ENCODE results near the gene BRIP1.

DNA sequence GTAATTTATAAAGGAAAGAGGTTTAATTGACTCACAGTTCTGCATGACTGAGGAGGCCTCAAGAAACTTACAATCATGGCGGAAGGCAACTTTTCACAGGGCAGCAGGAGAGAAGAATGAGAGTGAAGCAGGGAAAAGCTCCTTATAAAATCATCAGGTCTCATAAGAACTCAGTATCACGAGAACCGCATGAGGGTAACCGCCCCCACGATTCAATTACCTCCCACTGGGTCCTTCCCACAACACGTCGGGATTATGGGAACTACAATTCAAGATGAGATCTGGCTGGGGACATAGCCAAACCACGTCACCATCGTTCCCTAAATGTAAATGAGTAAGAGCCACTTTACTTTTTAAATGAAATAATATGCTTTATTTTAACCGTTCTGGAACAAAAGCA is 182.4 kb downstream of the BRIP1 start:
- TF ChIP-seq, protein P1, sequence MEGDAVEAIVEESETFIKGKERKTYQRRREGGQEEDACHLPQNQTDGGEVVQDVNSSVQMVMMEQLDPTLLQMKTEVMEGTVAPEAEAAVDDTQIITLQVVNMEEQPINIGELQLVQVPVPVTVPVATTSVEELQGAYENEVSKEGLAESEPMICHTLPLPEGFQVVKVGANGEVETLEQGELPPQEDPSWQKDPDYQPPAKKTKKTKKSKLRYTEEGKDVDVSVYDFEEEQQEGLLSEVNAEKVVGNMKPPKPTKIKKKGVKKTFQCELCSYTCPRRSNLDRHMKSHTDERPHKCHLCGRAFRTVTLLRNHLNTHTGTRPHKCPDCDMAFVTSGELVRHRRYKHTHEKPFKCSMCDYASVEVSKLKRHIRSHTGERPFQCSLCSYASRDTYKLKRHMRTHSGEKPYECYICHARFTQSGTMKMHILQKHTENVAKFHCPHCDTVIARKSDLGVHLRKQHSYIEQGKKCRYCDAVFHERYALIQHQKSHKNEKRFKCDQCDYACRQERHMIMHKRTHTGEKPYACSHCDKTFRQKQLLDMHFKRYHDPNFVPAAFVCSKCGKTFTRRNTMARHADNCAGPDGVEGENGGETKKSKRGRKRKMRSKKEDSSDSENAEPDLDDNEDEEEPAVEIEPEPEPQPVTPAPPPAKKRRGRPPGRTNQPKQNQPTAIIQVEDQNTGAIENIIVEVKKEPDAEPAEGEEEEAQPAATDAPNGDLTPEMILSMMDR (conservative IDR thresholded peaks at IDR 0.05 in 1 of 2, IDR thresholded peaks at IDR 0.05 in 1 of 2; ENCODE audit: low read depth in 1 of 2, low read length in 2 of 2): no peak
- no peak for TF ChIP-seq EZH2 (IDR thresholded peaks at IDR 0.05; ENCODE audit: low read length, missing control alignments)
